Prostate gland (tissue), 2 donors: ENCODE measurements around the gene PKP3. TPM values are rescaled to one million over a fixed set of nuclear protein-coding genes. Genes with fewer than 3 reads are reported as not detected.

Experiments used
- DNase-seq: peaks from one replicate; pipeline ENCODE4 v3.0.0-alpha.2; 2019; ENCODE audit warnings: low spot score
- H3K27ac ChIP-seq, 2 donors: fragments of 200-600 bp; sonication (generic); 2 replicates each; pipeline ENCODE4 v1.5.1; 2017 to 2019
- H3K27me3 ChIP-seq: fragments of 200-600 bp; sonication (generic); replicated peaks from 2 replicates; pipeline ENCODE4 v1.5.1; 2019; ENCODE audit not compliant: insufficient read depth
- H3K36me3 ChIP-seq, 2 donors: fragments of 200-600 bp; sonication (generic); 1 replicate in 1 of 2; 2 replicates in 1 of 2; pipeline versions ENCODE4 v1.5.1 to v1.8.1; 2017 to 2019
- H3K4me1 ChIP-seq: fragments of 200-600 bp; sonication (generic); replicated peaks from 2 replicates; pipeline ENCODE4 v1.5.1; 2019
- H3K4me3 ChIP-seq, 2 donors: fragments of 200-600 bp; sonication (generic); 2 replicates each; pipeline ENCODE4 v1.5.1; 2017 to 2019
- H3K9me3 ChIP-seq: fragments of 200-600 bp; sonication (generic); 2 replicates; pipeline ENCODE4 v1.5.1; 2017
- CTCF ChIP-seq, 4 experiments: fragments of 200-600 bp in 2 of 4; fragments of 450-650 bp in 2 of 4; sonication (generic) in 2 of 4; IDR thresholded peaks; 1 replicate in 3 of 4; 2 replicates in 1 of 4; pipeline ENCODE4 v1.5.1; 2016 to 2019; ENCODE audit warnings: antibody characterized with exemption in 4 of 4, mild to moderate bottlenecking in 2 of 4, moderate library complexity in 2 of 4
- POLR2A ChIP-seq: fragments of 450-650 bp; IDR thresholded peaks from one replicate; pipeline ENCODE4 v1.6.1; 2016; ENCODE audit warnings: antibody characterized with exemption, mild to moderate bottlenecking
- POLR2AphosphoS5 ChIP-seq: sonication (generic); formaldehyde crosslinking; IDR thresholded peaks from one replicate; pipeline ENCODE4 v1.6.1; 2017; ENCODE audit warnings: antibody characterized with exemption
- WGBS: methylation state at CpG from one replicate; pipeline ENCODE4 v1.1.5; 2018; 5-methylcytosine and 5-hydroxymethylcytosine counted together
- intact Hi-C: fragments of 100-400 bp; cut with DNase I; formaldehyde crosslinking; loops from one replicate; pipeline ENCODE4 v1.14.2; 2022
- total RNA-seq, 2 donors: library from RNA; depleted of rRNA; stranded (reverse); fragments of >200 nt; gene quantifications; one replicate each; pipeline ENCODE4 v1.1.0, GENCODE V29; 2016

PKP3 gene
- total RNA-seq, 2 donors from 2014 or later, result 58.6 to 88.4 TPM

- peak; percentile 61 for DNase-seq
- Histone ChIP-seq H3K4me3 (peak overlapping the region; percentile 35 to 53), H3K4me1 (peaks cover 9% of the 10 kb centered on the region), H3K27me3 (no peaks in the 10 kb centered on the region), H3K27ac (peak overlapping the region; percentile 53 to 73), H3K36me3 (no peaks in the 10 kb centered on the region), H3K9me3 (no peaks in the 10 kb centered on the region)
- TF ChIP-seq POLR2AphosphoS5, result peak; percentile 15
- TF ChIP-seq POLR2A, result peak; percentile 18
- peak in 2 of 4 experiments; percentile 27 to 33 for TF ChIP-seq CTCF (IDR thresholded peaks at IDR 0.05)
- intact Hi-C loops, result loop anchor here (5.0 kb wide), 2 partner anchors 40 to 100 kb away; partner anchors contain the start of gene RNH1
- 13% methylated on average over 34 of the region's 91 CpGs for WGBS
Measured at GRCh38 chr11:406796-407650, 13.0 kb downstream of the PKP3 start.

- H3K27me3 ChIP-seq, result no peaks in the 10 kb centered on the region
- H3K4me3 ChIP-seq, result no peak overlapping the region
- no peak for TF ChIP-seq CTCF (IDR thresholded peaks at IDR 0.05)
- TF ChIP-seq POLR2AphosphoS5, result no peak
- no peaks in the 10 kb centered on the region for H3K36me3 ChIP-seq
- no peaks in the 10 kb centered on the region for H3K9me3 ChIP-seq
- WGBS, result 77% methylated on average over 26 of the region's 28 CpGs
- H3K27ac ChIP-seq, result no peak overlapping the region
- no peak for DNase-seq
- intact Hi-C loops, result loop anchor here (5.0 kb wide), 2 partner anchors 40 to 100 kb away; partner anchors contain the start of gene RNH1
- peaks cover 9% of the 10 kb centered on the region for H3K4me1 ChIP-seq
Measured at GRCh38 chr11:407651-408123, 13.7 kb downstream of the PKP3 start.

- Histone ChIP-seq H3K27me3 (no peaks in the 10 kb centered on the region), H3K27ac (no peak overlapping the region), H3K4me3 (no peak overlapping the region), H3K4me1 (peaks cover 9% of the 10 kb centered on the region), H3K36me3 (no peaks in the 10 kb centered on the region), H3K9me3 (no peaks in the 10 kb centered on the region)
- intact Hi-C loops, result loop anchor here (5.0 kb wide), 2 partner anchors 39 to 99 kb away; partner anchors contain the start of gene RNH1
- no peak for DNase-seq
- no peak for TF ChIP-seq POLR2AphosphoS5
- TF ChIP-seq POLR2A, result no peak
- no peak for TF ChIP-seq CTCF (IDR thresholded peaks at IDR 0.05)
- 90% methylated on average over 14 of the region's 15 CpGs for WGBS
Measured at GRCh38 chr11:408154-409007, 14.4 kb downstream of the PKP3 start.

GRCh38 chr11:409008-409599 is 15.1 kb downstream of the PKP3 start:
- intact Hi-C loops, result loop anchor here (5.0 kb wide), 2 partner anchors 38 to 98 kb away; partner anchors contain the start of gene RNH1
- Histone ChIP-seq H3K4me1 (peaks cover 9% of the 10 kb centered on the region), H3K27ac (no peak overlapping the region), H3K4me3 (no peak overlapping the region), H3K36me3 (no peaks in the 10 kb centered on the region), H3K9me3 (no peaks in the 10 kb centered on the region), H3K27me3 (no peaks in the 10 kb centered on the region)
- 84% methylated on average over 7 of the region's 7 CpGs for WGBS
- no peak for DNase-seq
- TF ChIP-seq POLR2AphosphoS5, result no peak
